ENCODE measurements around the gene TTC7B. TPM values are rescaled to one million over a fixed set of nuclear protein-coding genes. Genes with fewer than 3 reads are reported as not detected.

TTC7B gene
- total RNA-seq, 2 experiments from 2014 or later = 1.2 to 1.3 TPM

- ATAC-seq (ENCODE audit: poor library complexity) = no peak
Observed at GRCh38 chr14:90566481-90566880, 249.7 kb downstream of the TTC7B start.

DNA sequence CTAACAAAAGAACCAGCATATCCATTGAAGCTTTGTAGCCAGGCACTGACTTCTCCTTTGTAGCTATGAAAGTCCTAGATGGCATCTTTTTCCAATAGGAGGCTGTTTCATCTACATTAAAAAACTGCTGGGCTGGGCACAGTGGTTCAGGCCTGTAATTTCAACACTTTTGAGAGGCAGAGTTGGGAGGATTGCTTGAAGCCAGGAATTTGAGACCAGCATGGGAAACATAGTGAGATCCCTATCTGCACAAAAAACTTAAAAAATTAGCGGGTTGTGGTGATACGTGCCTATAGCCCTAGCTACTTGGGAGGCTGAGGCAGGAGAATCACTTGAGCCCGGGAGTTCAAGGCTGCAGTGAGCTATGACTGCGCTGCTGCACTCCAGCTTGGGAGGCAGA is 251.7 kb downstream of the TTC7B start:
- H3K27me3 Mint-ChIP-seq = no peaks in the 10 kb centered on the region
- no peaks in the 10 kb centered on the region for H3K27me3 ChIP-seq (ENCODE audit: control insufficient read depth in 1 of 2, insufficient read depth in 2 of 2, low read length in 2 of 2)
- H3K36me3 ChIP-seq (ENCODE audit: insufficient read depth, low read length) = no peaks in the 10 kb centered on the region
- ATAC-seq (ENCODE audit: poor library complexity) (no peak), DNase-seq (no peak)
- H3K9me3 ChIP-seq (ENCODE audit: control insufficient read depth in 1 of 2, insufficient read depth in 1 of 2, low read length in 2 of 2) = no peaks in the 10 kb centered on the region
- ChIA-PET CTCF (no interaction called here), POLR2A (no interaction called here)
- H3K4me1 Mint-ChIP-seq (ENCODE audit: low read depth) = no peaks in the 10 kb centered on the region
- H3K4me1 ChIP-seq (ENCODE audit: insufficient read depth, low read length) = no peaks in the 10 kb centered on the region
- H3K36me3 Mint-ChIP-seq (ENCODE audit: low read depth) = no peaks in the 10 kb centered on the region
- no peak overlapping the region for H3K4me3 ChIP-seq (ENCODE audit: low read length)
- H3K4me3 Mint-ChIP-seq = no peak overlapping the region
- H3K9me3 Mint-ChIP-seq = no peaks in the 10 kb centered on the region
- H3K27ac Mint-ChIP-seq = no peak overlapping the region
- intact Hi-C loops (cut with DNase I, micrococcal nuclease) = no loop called here
- H3K27ac ChIP-seq (ENCODE audit: low read depth in 1 of 2, low read length in 2 of 2) = no peak overlapping the region
- TF ChIP-seq CTCF (IDR thresholded peaks at IDR 0.05) = no peak

More at GRCh38 chr14:90566481-90566880, 249.7 kb downstream of the TTC7B start:
- H3K27ac Mint-ChIP-seq = no peak overlapping the region
- no peak for DNase-seq
- H3K4me1 ChIP-seq (ENCODE audit: insufficient read depth, low read length) = no peaks in the 10 kb centered on the region
- no peaks in the 10 kb centered on the region for H3K36me3 ChIP-seq (ENCODE audit: insufficient read depth, low read length)
- H3K4me3 Mint-ChIP-seq = no peak overlapping the region
- no peak overlapping the region for H3K27ac ChIP-seq (ENCODE audit: low read depth in 1 of 2, low read length in 2 of 2)
- intact Hi-C loops (cut with DNase I, micrococcal nuclease) = no loop called here
- H3K36me3 Mint-ChIP-seq (ENCODE audit: low read depth) = no peaks in the 10 kb centered on the region
- H3K9me3 ChIP-seq (ENCODE audit: control insufficient read depth in 1 of 2, insufficient read depth in 1 of 2, low read length in 2 of 2) = no peaks in the 10 kb centered on the region
- H3K27me3 Mint-ChIP-seq = no peaks in the 10 kb centered on the region
- ChIA-PET CTCF (no interaction called here), POLR2A (no interaction called here)
- no peak for TF ChIP-seq CTCF (IDR thresholded peaks at IDR 0.05)
- no peaks in the 10 kb centered on the region for H3K9me3 Mint-ChIP-seq
- no peak overlapping the region for H3K4me3 ChIP-seq (ENCODE audit: low read length)
- H3K4me1 Mint-ChIP-seq (ENCODE audit: low read depth) = no peaks in the 10 kb centered on the region
- H3K27me3 ChIP-seq (ENCODE audit: control insufficient read depth in 1 of 2, insufficient read depth in 2 of 2, low read length in 2 of 2) = no peaks in the 10 kb centered on the region

DNA sequence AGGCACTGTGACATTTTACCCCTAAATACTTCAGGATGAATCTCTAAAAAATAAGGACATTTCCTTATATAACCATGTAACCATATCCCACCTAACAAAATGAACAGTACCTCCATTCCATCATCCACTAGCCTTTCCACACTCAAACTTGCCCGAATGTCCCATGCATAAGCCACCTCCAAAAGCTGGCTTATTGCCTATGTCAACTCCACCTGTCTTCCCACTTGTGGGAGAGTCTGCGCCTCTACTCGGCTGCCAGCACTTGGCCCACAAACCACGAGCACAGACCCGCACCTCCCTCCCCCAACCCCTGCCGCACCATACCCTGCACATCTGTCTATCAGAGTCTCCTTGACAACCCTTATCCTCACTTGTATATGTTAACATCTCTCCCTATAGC is 253.6 kb downstream of the TTC7B start:
- DNase-seq (no peak), ATAC-seq (ENCODE audit: poor library complexity) (no peak)
- no peak for TF ChIP-seq CTCF (IDR thresholded peaks at IDR 0.05)
- intact Hi-C loops (cut with DNase I, micrococcal nuclease) = no loop called here
- no peak overlapping the region for H3K4me3 Mint-ChIP-seq
- Histone ChIP-seq H3K27me3 (ENCODE audit: control insufficient read depth in 1 of 2, insufficient read depth in 2 of 2, low read length in 2 of 2) (no peaks in the 10 kb centered on the region), H3K9me3 (ENCODE audit: control insufficient read depth in 1 of 2, insufficient read depth in 1 of 2, low read length in 2 of 2) (no peaks in the 10 kb centered on the region), H3K4me3 (ENCODE audit: low read length) (no peak overlapping the region), H3K27ac (ENCODE audit: low read depth in 1 of 2, low read length in 2 of 2) (no peak overlapping the region), H3K4me1 (ENCODE audit: insufficient read depth, low read length) (no peaks in the 10 kb centered on the region), H3K36me3 (ENCODE audit: insufficient read depth, low read length) (no peaks in the 10 kb centered on the region)
- H3K27me3 Mint-ChIP-seq = no peaks in the 10 kb centered on the region
- no peaks in the 10 kb centered on the region for H3K9me3 Mint-ChIP-seq
- H3K36me3 Mint-ChIP-seq (ENCODE audit: low read depth) = no peaks in the 10 kb centered on the region
- H3K4me1 Mint-ChIP-seq (ENCODE audit: low read depth) = no peaks in the 10 kb centered on the region
- CTCF ChIA-PET = no interaction called here
- POLR2A ChIA-PET = interaction anchor here (0.7 kb wide), 1 partner anchor 23 kb away, joined by 3 read pairs; no protein-coding TSS in a partner anchor
- H3K27ac Mint-ChIP-seq = no peak overlapping the region

Data from CD4-positive, alpha-beta T cell (primary cell).